Activated T-cell treated with anti-CD3 and anti-CD28 coated beads, Interleukin-2, amount 50 U/mL, for 72 hours (primary cell): Measurements from ENCODE around the gene SYT15B. TPM values are rescaled to one million over a fixed set of nuclear protein-coding genes. Genes with fewer than 3 reads are reported as not detected.
"Not testable (repeated sequence)": the region's sequence is repeated elsewhere in the genome, so short reads cannot be mapped to it uniquely, and the experiment has no call there.

ENCODE experiments used
- ATAC-seq, 2 donors: fragments of 150-1000 bp; cut with Tn5 transposase; replicated peaks in 1 of 2; 2 replicates each; pipeline ENCODE4 v1.10.0; 2021; ENCODE audit warnings: moderate library complexity in 2 of 2, mild to moderate bottlenecking in 1 of 2
- DNase-seq, 2 donors: peaks; one replicate each; pipeline ENCODE4 v3.0.0; 2021 to 2022; ENCODE audit warnings: mixed read lengths in 1 of 2
- H3K27ac Mint-ChIP-seq: one replicate; pipeline ENCODE4 v1.8.0; 2022; ENCODE audit warnings: mild to moderate bottlenecking, moderate library complexity, mixed read lengths
- H3K27me3 Mint-ChIP-seq: one replicate; pipeline ENCODE4 v1.8.0; 2022; ENCODE audit warnings: low read depth, mixed read lengths
- H3K36me3 Mint-ChIP-seq, 2 donors: one replicate each; pipeline ENCODE4 v1.8.0; 2022; ENCODE audit warnings: mixed read lengths in 2 of 2, mild to moderate bottlenecking in 1 of 2; ENCODE audit not compliant: insufficient read depth in 2 of 2
- H3K4me1 Mint-ChIP-seq: one replicate; pipeline ENCODE4 v1.8.0; 2022; ENCODE audit warnings: low read depth, mixed read lengths
- H3K4me3 Mint-ChIP-seq, 2 donors: one replicate each; pipeline ENCODE4 v1.8.0; 2022; ENCODE audit warnings: mild to moderate bottlenecking in 2 of 2, mixed read lengths in 2 of 2, moderate library complexity in 2 of 2
- H3K9me3 Mint-ChIP-seq, 2 donors: one replicate each; pipeline ENCODE4 v1.8.0; 2022; ENCODE audit warnings: mixed read lengths in 2 of 2
- total RNA-seq, 2 donors: library from RNA; stranded (reverse); gene quantifications; one replicate each; pipeline ENCODE4 v1.2.3, GENCODE V29; 2022

SYT15B gene
- not detected for total RNA-seq

DNA sequence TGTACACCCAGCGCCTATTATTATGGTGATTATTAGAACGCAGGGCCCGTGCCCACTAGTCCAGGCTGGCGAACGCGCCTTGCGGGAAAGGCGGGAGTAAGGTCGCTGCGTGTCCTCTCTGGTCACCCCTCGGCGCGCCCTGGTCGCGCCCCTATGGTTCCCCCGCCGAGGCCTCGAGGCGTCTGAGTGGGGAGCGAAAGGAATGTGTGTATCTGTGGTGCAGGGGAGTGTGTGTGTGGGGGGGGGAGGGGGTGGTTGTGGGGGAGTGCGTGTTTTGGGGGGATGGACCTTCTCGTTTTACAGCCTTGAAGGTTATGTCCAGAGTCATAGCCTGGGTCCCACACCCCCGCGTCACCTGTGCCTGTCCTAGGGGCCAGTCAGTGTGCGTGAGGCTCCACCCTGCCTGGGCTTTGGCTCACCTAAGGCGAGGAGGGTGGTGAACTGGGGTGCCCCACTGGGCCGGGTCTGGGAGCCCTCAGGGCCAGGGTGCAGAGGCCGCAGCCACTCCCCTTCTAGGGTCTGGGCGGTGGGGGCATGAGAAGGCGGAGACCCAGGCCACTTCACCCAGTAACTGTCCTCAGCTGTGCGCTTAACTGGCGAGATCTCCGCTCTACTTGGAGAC, at the start of gene SYT15B:
TSS of gene SYT15B (minus strand) at position 39 of the 622 bp plus-strand sequence. CDS start 952 bp downstream, outside the sequence.
- not testable (repeated sequence) for H3K27me3 Mint-ChIP-seq, H3K9me3 Mint-ChIP-seq, DNase-seq

DNA sequence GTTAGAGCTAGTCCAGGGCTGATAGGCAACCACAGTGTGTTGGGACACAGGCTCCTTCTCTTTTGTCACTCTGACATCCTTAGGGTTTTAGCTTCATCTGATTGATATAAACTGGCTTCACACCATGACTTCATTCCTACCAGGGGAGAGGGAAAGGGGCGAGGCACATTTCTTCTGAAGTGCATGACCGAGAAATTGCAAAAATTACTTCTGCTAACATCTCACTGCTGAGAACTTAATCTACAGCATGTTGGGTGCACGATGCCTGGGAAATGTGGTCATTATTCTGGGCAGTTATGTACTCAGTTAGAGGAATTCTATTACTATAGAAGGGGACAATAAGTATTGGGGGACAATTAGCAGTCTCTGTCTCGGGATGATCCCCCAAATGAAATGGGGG, 16.2 kb upstream of the SYT15B start:
- H3K36me3 Mint-ChIP-seq, ATAC-seq, DNase-seq, H3K9me3 Mint-ChIP-seq, H3K4me1 Mint-ChIP-seq, H3K27me3 Mint-ChIP-seq, H3K4me3 Mint-ChIP-seq, H3K27ac Mint-ChIP-seq: not testable (repeated sequence)

More for the DNA sequence above, at the start of gene SYT15B:
- ATAC-seq, H3K36me3 Mint-ChIP-seq, H3K4me3 Mint-ChIP-seq, H3K4me1 Mint-ChIP-seq, H3K27ac Mint-ChIP-seq: not testable (repeated sequence)

DNA sequence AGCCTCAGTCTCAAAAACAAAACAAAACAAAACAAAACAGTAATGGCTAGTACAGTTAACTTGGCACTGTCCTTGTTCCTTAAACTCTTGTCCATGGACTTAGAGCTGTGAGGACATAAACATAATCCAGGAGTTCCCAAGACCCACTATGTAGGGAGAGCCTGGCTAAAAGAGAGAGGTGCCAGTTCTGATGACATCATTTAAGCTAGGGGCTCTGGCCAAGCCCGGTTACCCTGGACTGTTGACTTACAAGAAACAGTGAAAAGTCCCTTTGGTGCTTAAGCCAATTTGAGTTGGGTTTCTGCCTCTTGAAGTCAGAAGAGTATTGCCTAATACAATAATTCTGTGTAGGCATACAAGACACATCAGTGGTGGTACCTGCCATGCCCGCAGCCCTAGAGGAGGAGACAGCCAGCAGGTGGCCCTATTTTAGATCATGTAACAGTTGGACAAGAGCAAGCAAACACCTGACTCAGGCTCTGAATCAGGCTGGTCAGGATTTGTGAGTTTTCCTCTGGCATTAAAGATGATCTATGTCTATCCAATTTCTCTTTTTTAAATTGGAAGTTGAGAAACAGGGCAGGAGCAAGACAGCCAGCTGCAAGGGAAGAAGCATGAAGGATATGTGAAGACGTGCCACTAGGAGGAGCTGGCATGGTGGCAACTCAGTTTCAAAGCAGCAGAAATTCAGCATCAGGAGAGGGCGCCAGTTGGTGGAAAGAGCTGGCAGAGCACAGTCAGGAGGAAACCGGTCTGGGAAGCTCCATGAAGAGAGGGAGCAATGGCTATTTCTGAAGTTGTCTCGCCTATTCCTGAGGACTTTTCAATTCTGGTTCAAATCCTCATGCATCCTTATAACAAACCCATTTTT, 12.2 kb upstream of the SYT15B start:
- not testable (repeated sequence) for H3K27me3 Mint-ChIP-seq, H3K9me3 Mint-ChIP-seq, H3K4me3 Mint-ChIP-seq, H3K27ac Mint-ChIP-seq, H3K4me1 Mint-ChIP-seq, H3K36me3 Mint-ChIP-seq
- peak; percentile 7 to 26 for DNase-seq
- peak; percentile 55 for ATAC-seq

DNA sequence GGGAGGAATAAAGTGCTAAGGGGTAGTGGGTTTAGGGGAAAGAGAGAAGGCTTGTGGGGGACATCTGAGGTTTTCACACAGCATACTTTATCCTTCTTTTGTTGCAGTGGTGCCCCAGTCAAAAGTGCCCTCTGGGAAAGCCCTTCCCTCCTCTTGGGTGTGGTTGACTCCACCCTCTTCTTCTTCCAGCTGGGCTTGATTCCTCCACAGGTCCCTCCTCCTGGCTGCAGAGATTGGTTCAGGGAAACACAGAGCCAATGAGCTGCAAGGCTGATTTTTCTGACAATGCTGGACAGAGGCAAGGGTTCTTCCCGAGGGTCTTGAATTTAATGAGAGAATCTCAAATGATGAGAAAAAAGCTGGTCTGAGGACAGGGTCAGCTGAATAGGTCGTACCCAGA, 7.4 kb upstream of the SYT15B start:
- not testable (repeated sequence) for H3K27ac Mint-ChIP-seq, DNase-seq, H3K4me3 Mint-ChIP-seq, H3K27me3 Mint-ChIP-seq, H3K4me1 Mint-ChIP-seq, ATAC-seq, H3K9me3 Mint-ChIP-seq, H3K36me3 Mint-ChIP-seq

DNA sequence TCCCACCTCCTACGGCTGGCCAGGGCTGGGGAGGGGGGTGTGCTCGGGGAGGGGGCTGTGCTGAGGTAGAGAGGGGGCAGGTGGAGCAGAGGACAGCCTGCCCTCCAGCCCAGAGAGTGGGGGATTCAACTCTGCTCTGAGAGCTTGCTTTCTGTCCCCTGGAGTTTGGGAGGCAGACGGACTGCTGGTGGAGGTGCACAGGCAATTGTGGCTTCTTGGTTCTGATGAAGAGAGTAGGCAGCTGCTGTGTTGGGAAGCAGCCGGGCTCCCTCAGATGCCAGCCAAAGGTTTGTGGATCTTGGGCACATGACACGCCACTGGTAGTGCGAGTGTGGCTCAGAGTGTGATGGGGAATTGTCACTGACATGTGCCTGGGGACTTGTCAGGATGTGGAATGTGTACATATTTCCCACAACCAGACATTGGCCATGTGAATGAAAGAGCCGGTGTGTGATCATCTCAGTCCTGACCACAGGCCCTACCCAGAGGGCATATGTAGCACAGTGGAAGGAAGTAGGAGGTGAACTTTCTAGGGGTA, 5.3 kb upstream of the SYT15B start:
- H3K27ac Mint-ChIP-seq, H3K4me1 Mint-ChIP-seq, ATAC-seq: not testable (repeated sequence)

DNA sequence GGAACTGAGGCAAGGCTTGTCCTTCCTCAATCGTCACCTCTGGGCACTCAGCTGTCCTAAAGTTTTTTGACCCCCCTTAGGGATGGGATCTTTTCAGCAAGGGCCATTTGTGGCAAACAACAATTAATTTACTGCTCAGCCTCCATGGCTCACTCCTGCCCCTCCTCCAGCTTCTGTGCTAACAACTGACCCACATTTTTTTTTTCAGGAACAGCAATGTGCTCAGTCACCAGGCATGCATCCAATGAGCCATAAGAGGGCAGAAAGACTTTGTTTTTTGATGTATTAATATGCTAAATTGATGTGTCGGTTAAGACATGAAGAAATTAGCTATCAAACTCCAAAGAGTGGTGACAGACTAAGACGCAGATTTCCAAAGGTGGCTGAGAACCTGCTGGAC, 4.7 kb upstream of the SYT15B start:
- H3K4me3 Mint-ChIP-seq, H3K4me1 Mint-ChIP-seq, H3K27ac Mint-ChIP-seq, ATAC-seq, H3K9me3 Mint-ChIP-seq, DNase-seq, H3K27me3 Mint-ChIP-seq, H3K36me3 Mint-ChIP-seq: not testable (repeated sequence)

More for the DNA sequence above, 5.3 kb upstream of the SYT15B start:
- not testable (repeated sequence) for H3K27me3 Mint-ChIP-seq, DNase-seq, H3K36me3 Mint-ChIP-seq, H3K9me3 Mint-ChIP-seq, H3K4me3 Mint-ChIP-seq

DNA sequence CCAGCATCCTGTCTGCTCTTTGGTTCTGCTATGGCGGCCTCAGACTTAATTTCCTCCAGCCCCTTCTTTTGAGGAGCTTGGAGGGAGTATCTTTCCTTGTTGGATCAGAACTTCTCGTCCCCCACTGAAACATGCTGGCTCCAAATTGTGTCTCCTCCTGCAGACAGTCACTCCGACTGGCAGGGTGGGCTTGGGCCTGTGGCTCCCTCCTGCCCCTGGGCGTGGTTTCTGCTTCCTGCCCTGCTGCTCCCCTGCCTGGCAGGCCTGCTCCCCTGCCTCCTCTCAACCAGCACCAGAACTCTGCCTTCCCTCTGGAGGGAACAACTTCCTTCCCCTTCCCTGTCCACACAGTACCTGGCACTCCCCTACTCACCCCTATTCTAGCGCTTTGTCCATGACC, 3.8 kb upstream of the SYT15B start:
- H3K9me3 Mint-ChIP-seq, H3K4me1 Mint-ChIP-seq, ATAC-seq, H3K27ac Mint-ChIP-seq, H3K36me3 Mint-ChIP-seq, DNase-seq, H3K4me3 Mint-ChIP-seq, H3K27me3 Mint-ChIP-seq: not testable (repeated sequence)

DNA sequence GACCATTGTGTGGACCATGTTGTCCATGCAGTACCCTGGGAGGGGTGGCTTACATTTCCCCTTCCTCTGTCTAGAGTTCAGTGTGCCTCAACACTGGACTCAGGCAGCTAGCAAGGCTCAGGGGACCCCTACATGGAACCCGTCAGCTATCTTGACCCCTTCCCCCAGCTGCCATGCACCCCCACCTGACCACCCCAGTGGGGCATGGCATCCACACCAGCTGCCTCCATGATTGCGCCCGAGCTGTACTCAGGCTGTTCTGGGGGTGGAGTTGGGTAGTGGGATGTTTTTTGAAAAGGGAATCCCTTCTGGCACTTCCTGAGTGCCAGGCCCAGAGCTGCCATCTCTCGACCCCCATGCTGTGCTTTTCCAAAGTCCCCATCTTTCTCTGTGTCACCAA, 1.8 kb upstream of the SYT15B start:
- H3K36me3 Mint-ChIP-seq, H3K4me1 Mint-ChIP-seq, ATAC-seq, H3K27me3 Mint-ChIP-seq, DNase-seq, H3K4me3 Mint-ChIP-seq, H3K9me3 Mint-ChIP-seq, H3K27ac Mint-ChIP-seq: not testable (repeated sequence)

DNA sequence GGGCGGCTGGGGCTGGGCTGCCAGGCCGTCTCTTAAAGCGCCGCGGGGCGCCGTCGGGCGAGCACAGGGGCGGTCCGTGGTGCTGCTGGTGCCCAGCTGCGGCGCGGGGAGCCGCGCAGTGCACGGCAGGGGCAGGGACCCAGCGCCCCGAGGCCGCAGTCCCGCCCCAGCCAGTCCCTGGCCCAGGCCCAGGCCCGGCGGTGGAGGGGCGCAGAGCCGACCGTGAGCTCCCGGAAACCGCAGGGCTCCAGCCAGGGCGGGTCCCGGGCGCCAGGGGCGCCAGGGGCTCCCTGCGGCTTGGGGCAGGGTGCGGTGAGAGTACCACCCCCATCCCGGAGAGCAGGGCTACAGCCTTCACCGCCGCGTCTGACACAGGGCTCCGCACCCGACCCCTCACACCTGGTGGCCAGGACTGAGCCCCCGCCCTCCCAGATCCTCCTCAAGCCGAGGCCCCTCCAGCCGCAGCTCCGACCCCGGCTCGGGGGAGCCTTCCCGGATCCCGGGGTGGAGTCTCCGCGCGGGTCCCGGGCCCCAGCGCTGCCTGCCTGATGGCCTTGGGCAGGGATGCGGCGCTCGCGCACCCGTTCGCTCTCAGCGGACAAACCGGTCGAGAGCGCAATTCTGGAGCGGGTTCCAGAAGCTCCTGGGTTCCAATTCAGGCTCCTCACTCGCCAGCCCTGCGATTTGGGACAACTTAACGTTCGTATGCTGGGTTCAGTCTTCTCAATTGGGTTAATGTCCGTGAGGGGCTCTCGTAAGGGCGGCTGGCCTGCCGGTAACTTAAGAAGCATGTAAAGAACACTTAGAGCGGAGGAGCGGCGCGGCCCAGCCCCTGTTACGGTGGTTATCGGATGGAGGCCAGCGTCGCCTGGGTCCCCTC, 478 bp downstream of the SYT15B start:
- not testable (repeated sequence) for H3K4me3 Mint-ChIP-seq
- ATAC-seq = peak in 1 of 2 donors; percentile 11

DNA sequence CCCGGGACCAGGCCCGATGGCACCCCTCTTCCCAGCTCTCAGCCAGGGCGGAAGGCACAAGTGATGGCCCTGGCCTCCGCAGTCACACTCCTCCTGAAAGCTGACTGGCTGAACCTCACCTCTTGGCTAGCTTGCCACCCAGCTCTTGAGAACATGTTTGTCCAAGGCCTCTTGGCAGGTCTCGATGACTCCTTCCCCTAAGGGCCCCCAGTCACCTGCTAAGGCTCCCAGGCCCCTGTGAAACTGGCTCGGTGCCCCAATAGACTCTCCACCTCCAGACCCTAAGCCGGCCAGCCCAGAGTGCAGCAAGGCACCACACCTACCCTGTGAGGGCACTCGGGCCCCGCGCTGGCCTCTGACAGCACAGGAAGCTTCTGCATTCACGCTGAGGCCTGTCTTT, 4.5 kb downstream of the SYT15B start:
- not testable (repeated sequence) for H3K27ac Mint-ChIP-seq, H3K36me3 Mint-ChIP-seq, H3K9me3 Mint-ChIP-seq, H3K27me3 Mint-ChIP-seq, H3K4me1 Mint-ChIP-seq, ATAC-seq, DNase-seq, H3K4me3 Mint-ChIP-seq

More for the DNA sequence above, 478 bp downstream of the SYT15B start:
- H3K27me3 Mint-ChIP-seq, H3K27ac Mint-ChIP-seq, H3K36me3 Mint-ChIP-seq, H3K9me3 Mint-ChIP-seq, H3K4me1 Mint-ChIP-seq, DNase-seq: not testable (repeated sequence)

DNA sequence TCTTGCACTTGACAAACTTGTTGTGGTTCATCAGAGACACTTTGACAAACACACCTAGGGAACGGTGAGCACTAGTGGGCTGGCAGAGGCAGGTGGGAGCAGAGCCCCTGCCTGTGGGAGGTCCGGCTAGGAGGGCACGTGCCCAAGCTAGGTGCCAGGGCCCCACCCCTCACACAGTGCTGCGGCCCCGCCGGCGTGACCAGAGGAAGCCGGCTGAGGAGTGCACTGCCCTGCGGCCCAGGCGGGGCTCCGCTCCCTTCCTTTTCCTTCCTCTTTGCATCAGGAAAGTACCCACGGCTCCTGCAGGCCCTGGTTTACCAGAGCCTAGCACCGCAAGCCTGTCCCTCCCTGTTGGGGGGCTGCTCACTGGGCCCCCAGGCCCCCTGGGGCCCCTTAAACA, 7.2 kb downstream of the SYT15B start:
- H3K27ac Mint-ChIP-seq, H3K4me3 Mint-ChIP-seq, ATAC-seq, H3K4me1 Mint-ChIP-seq, H3K9me3 Mint-ChIP-seq, DNase-seq, H3K36me3 Mint-ChIP-seq, H3K27me3 Mint-ChIP-seq: not testable (repeated sequence)

DNA sequence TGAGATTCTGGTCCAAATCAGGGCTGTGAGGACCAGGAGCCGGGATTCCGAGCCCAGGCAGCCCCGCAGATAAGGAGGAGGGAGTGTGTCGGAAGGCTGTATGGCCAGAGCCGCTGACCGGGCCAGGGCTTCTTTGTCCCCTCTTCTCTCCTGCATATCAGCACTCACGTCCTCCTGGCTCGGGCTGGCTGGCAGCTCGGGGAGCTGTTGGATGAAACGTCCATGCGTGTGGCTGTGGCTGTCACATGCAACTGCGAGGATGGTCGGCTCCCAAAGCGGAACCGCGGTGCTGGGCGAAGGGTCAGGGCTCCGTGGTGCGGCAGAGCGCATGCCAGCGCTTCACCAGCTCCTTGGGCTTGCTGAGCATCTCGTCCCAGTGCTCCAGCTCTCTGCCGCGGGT, 9.5 kb downstream of the SYT15B start:
- DNase-seq, H3K9me3 Mint-ChIP-seq, H3K27me3 Mint-ChIP-seq, H3K4me3 Mint-ChIP-seq, H3K36me3 Mint-ChIP-seq, H3K4me1 Mint-ChIP-seq, H3K27ac Mint-ChIP-seq, ATAC-seq: not testable (repeated sequence)

DNA sequence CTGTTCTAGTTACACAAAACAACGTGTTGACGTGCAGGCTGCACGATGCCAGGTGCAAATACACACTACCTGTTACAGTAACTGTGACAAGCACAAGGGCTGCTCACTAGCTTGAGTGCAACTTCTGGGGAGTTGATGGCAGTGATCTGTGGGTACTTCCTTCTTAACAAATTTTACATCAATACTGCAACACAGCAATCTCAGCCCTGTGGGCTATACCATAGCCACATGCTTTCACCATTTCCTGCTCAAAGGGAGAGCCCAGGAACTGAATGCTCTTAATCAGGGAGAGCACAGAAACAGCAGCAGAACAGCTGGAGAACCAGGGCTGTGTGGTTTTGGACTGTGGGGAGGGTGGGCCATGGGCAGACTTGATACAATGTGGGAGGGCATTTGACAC, 10.2 kb downstream of the SYT15B start:
- H3K27ac Mint-ChIP-seq, H3K27me3 Mint-ChIP-seq, H3K4me1 Mint-ChIP-seq, H3K4me3 Mint-ChIP-seq, DNase-seq, H3K36me3 Mint-ChIP-seq, H3K9me3 Mint-ChIP-seq: not testable (repeated sequence)
- peak; percentile 53 to 58 for ATAC-seq
